Measurements from ENCODE around the gene SLC26A11. TPM values are rescaled to one million over a fixed set of nuclear protein-coding genes. Genes with fewer than 3 reads are reported as not detected.

The SLC26A11 gene
- polyA plus RNA-seq, 2 of the 4 experiments (the other 2 are of a cell fraction), result 8.3 to 13.7 TPM

DNA sequence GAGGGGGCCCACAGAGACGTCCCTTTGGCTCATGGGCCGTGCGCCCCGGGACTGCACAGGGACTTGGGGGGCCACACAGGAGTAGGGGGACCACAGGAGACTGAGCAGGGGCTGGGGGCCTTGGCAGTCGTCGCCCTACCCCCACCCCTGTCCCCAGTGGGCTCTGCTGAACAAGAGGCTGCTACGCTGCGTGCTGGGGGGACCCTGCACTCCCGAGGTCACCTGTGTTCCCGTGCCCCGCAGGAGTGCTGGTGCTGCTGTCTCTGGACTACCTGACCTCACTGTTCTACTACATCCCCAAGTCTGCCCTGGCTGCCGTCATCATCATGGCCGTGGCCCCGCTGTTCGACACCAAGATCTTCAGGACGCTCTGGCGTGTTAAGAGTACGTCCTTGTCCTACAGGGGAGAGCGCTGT is 26.0 kb downstream of the SLC26A11 start:
- H3K4me2 ChIP-seq, result no peak overlapping the region
- H3K27ac ChIP-seq, result no peak overlapping the region
- FAIRE-seq (no peak), DNase-seq (ENCODE audit: low read depth in 1 of 2, low spot score in 1 of 2) (no peak), ATAC-seq (no peak)
- WGBS (ENCODE audit: missing lambda C conversion rate), result 90% methylated on average over 18 of the region's 19 CpGs
- no peak for TF ChIP-seq POLR2AphosphoS2 (conservative IDR thresholded peaks at IDR 0.05; ENCODE audit: low read length)
- TF ChIP-seq, protein P1, sequence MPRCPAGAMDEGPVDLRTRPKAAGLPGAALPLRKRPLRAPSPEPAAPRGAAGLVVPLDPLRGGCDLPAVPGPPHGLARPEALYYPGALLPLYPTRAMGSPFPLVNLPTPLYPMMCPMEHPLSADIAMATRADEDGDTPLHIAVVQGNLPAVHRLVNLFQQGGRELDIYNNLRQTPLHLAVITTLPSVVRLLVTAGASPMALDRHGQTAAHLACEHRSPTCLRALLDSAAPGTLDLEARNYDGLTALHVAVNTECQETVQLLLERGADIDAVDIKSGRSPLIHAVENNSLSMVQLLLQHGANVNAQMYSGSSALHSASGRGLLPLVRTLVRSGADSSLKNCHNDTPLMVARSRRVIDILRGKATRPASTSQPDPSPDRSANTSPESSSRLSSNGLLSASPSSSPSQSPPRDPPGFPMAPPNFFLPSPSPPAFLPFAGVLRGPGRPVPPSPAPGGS (IDR thresholded peaks at IDR 0.05), result no peak
- TF ChIP-seq MAZ (IDR thresholded peaks at IDR 0.05; ENCODE audit: borderline replicate concordance, low read depth, low read length), result no peak
- no peak for TF ChIP-seq RNF2 (IDR thresholded peaks at IDR 0.05; ENCODE audit: borderline replicate concordance, low read depth)
- TF ChIP-seq HOXB13 (CRISPR knock-in tag; IDR thresholded peaks at IDR 0.05; ENCODE audit: low read depth), result no peak
- TF ChIP-seq MYC (IDR thresholded peaks at IDR 0.05; ENCODE audit: borderline replicate concordance, low read length), result no peak
- TF ChIP-seq HOXA7 (CRISPR knock-in tag; IDR thresholded peaks at IDR 0.05), result no peak
- TF ChIP-seq PHF8 (IDR thresholded peaks at IDR 0.05; ENCODE audit: borderline replicate concordance, low read depth), result no peak
- TF ChIP-seq RAD21 (conservative IDR thresholded peaks at IDR 0.05 in 1 of 2, IDR thresholded peaks at IDR 0.05 in 1 of 2), result no peak
- no peak for TF ChIP-seq RARB (CRISPR knock-in tag; IDR thresholded peaks at IDR 0.05)
- TF ChIP-seq, protein P2, sequence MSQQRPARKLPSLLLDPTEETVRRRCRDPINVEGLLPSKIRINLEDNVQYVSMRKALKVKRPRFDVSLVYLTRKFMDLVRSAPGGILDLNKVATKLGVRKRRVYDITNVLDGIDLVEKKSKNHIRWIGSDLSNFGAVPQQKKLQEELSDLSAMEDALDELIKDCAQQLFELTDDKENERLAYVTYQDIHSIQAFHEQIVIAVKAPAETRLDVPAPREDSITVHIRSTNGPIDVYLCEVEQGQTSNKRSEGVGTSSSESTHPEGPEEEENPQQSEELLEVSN (IDR thresholded peaks at IDR 0.05; ENCODE audit: borderline replicate concordance, low read depth), result no peak
- TF ChIP-seq FOXS1 (CRISPR knock-in tag; IDR thresholded peaks at IDR 0.05), result no peak
- TF ChIP-seq TP53 (CRISPR knock-in tag; IDR thresholded peaks at IDR 0.05), result no peak
- no peak for TF ChIP-seq HEYL (CRISPR knock-in tag; IDR thresholded peaks at IDR 0.05)
- no peak for TF ChIP-seq NPAS2 (CRISPR knock-in tag; IDR thresholded peaks at IDR 0.05; ENCODE audit: borderline replicate concordance)
- TF ChIP-seq CEBPB (IDR thresholded peaks at IDR 0.05), result no peak
- CTCF ChIA-PET, result interaction anchor here (1.1 to 1.4 kb wide), 2 partner anchors 42 to 45 kb away, joined by 3 read pairs; no protein-coding TSS in a partner anchor
- 0 out of 3 replicates have a peak, but pooled peaks cover 4% of the 10 kb centered on the region for H3K4me1 ChIP-seq
- no peaks in the 10 kb centered on the region for H3K9me3 ChIP-seq
- POLR2A ChIA-PET, result no interaction called here
- no peak overlapping the region for H3K4me3 ChIP-seq

DNA sequence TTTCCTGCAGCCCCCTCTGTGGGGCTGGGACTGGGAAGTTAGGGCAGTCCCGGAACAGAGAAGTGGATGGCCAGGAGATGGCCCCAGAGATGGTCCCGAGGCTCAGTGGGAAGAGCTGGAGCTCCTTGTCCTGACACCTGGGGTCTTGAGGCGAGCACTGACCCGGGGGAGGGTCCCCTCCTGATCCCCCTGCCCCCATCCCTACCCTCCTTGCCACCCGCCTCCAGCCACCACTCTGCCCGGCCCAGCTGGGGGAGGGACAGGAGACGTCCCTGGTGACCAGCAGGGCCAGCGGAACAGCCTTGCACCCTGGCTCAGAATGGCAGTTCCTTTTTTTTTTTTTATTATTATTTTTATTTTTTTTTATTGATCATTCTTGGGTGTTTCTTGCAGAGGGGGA is 26.5 kb downstream of the SLC26A11 start:
- TF ChIP-seq HDAC2 (IDR thresholded peaks at IDR 0.05), result no peak
- TF ChIP-seq GATA3 (IDR thresholded peaks at IDR 0.05; ENCODE audit: borderline replicate concordance), result no peak
- TF ChIP-seq CHD2 (IDR thresholded peaks at IDR 0.05; ENCODE audit: low read length, partially characterized antibody), result no peak
- no peak for TF ChIP-seq PHF8 (IDR thresholded peaks at IDR 0.05; ENCODE audit: borderline replicate concordance, low read depth)
- TF ChIP-seq HOXB5 (CRISPR knock-in tag; IDR thresholded peaks at IDR 0.05), result no peak
- Histone ChIP-seq H3K27ac (no peak overlapping the region), H3K9me3 (no peaks in the 10 kb centered on the region), H3K4me2 (no peak overlapping the region), H3K4me1 (0 out of 3 replicates have a peak, but pooled peaks cover 4% of the 10 kb centered on the region), H3K4me3 (no peak overlapping the region)
- 81% methylated on average over 8 of the region's 8 CpGs for WGBS (ENCODE audit: missing lambda C conversion rate)
- FAIRE-seq, result no peak
- POLR2A ChIA-PET, result no interaction called here
- DNase-seq (ENCODE audit: low read depth in 1 of 2, low spot score in 1 of 2), result no peak
- ATAC-seq, result no peak
- CTCF ChIA-PET, result interaction anchor here (1.1 to 1.6 kb wide), 5 partner anchors 8 to 239 kb away, joined by 3 to 6 read pairs (median 3); partner anchors contain the start of gene GAA

DNA sequence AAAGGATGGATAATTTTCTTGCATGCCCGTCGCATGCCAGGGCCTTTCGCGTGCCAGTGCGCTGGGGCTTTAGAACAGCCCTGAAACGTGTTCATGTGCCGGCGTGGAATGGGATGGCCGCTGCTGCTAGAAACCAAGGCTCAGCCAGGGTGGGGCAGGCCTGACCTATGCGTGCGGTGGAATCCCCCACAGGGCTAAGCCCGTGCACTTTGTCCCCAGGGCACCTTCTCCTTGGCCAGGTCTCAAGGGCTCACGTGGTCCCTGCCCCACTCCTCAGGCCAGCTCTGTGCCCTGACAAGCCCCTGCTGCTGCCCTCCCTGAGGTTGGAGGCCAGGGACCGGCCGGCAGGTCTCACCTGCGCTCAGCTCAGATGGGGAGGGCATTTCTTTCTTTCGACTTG is 27.3 kb downstream of the SLC26A11 start:
- peaks cover 7% of the 10 kb centered on the region for H3K4me1 ChIP-seq
- CTCF ChIA-PET, result interaction anchor here (0.8 to 2.8 kb wide), 6 partner anchors 9 to 239 kb away, joined by 3 to 12 read pairs (median 4); partner anchors contain the start of gene GAA
- no peak for FAIRE-seq
- no peaks in the 10 kb centered on the region for H3K9me3 ChIP-seq
- no peak for ATAC-seq
- H3K4me2 ChIP-seq, result no peak overlapping the region
- POLR2A ChIA-PET, result no interaction called here
- DNase-seq (ENCODE audit: low read depth in 1 of 2, low spot score in 1 of 2), result no peak
- peak overlapping the region in 1 of 2 experiments; percentile 31; a peak in 2 of 6 replicates for H3K27ac ChIP-seq
- H3K4me3 ChIP-seq, result no peak overlapping the region
- 94% methylated on average over 17 of the region's 17 CpGs for WGBS (ENCODE audit: missing lambda C conversion rate)
- TF ChIP-seq KDM1A (IDR thresholded peaks at IDR 0.05; ENCODE audit: low read depth), result no peak
- TF ChIP-seq TP53 (CRISPR knock-in tag; IDR thresholded peaks at IDR 0.05), result no peak
- no peak for TF ChIP-seq POLR2A (IDR thresholded peaks at IDR 0.05; ENCODE audit: low read length)
- TF ChIP-seq, protein P2 (IDR thresholded peaks at IDR 0.05; ENCODE audit: borderline replicate concordance, low read depth), result no peak
- TF ChIP-seq NR3C1 (IDR thresholded peaks at IDR 0.05), result no peak
- TF ChIP-seq, protein P3, sequence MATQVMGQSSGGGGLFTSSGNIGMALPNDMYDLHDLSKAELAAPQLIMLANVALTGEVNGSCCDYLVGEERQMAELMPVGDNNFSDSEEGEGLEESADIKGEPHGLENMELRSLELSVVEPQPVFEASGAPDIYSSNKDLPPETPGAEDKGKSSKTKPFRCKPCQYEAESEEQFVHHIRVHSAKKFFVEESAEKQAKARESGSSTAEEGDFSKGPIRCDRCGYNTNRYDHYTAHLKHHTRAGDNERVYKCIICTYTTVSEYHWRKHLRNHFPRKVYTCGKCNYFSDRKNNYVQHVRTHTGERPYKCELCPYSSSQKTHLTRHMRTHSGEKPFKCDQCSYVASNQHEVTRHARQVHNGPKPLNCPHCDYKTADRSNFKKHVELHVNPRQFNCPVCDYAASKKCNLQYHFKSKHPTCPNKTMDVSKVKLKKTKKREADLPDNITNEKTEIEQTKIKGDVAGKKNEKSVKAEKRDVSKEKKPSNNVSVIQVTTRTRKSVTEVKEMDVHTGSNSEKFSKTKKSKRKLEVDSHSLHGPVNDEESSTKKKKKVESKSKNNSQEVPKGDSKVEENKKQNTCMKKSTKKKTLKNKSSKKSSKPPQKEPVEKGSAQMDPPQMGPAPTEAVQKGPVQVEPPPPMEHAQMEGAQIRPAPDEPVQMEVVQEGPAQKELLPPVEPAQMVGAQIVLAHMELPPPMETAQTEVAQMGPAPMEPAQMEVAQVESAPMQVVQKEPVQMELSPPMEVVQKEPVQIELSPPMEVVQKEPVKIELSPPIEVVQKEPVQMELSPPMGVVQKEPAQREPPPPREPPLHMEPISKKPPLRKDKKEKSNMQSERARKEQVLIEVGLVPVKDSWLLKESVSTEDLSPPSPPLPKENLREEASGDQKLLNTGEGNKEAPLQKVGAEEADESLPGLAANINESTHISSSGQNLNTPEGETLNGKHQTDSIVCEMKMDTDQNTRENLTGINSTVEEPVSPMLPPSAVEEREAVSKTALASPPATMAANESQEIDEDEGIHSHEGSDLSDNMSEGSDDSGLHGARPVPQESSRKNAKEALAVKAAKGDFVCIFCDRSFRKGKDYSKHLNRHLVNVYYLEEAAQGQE (IDR thresholded peaks at IDR 0.05), result no peak
- TF ChIP-seq, protein P4, sequence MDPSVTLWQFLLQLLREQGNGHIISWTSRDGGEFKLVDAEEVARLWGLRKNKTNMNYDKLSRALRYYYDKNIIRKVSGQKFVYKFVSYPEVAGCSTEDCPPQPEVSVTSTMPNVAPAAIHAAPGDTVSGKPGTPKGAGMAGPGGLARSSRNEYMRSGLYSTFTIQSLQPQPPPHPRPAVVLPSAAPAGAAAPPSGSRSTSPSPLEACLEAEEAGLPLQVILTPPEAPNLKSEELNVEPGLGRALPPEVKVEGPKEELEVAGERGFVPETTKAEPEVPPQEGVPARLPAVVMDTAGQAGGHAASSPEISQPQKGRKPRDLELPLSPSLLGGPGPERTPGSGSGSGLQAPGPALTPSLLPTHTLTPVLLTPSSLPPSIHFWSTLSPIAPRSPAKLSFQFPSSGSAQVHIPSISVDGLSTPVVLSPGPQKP (IDR thresholded peaks at IDR 0.05; ENCODE audit: low read depth, low read length), result no peak
- TF ChIP-seq, protein P1 (IDR thresholded peaks at IDR 0.05), result no peak

Measured in A549 (cell line).